Activated T-cell treated with anti-CD3 and anti-CD28 coated beads, Interleukin-2, amount 50 U/mL, for 4 hours (primary cell): ENCODE measurements around the gene OCA2. TPM values are rescaled to one million over a fixed set of nuclear protein-coding genes. Genes with fewer than 3 reads are reported as not detected.
A peak's percentile ranks its signal among the peaks of the same experiment; 100 is the strongest.
"Not testable (repeated sequence)": the region's sequence is repeated elsewhere in the genome, so short reads cannot be mapped to it uniquely, and the experiment has no call there.

Experiments used
- ATAC-seq, 2 donors: fragments of 200-7000 bp; cut with Tn5 transposase; one replicate each; pipeline ENCODE4 v1.10.0; 2021
- DNase-seq: peaks from one replicate; pipeline ENCODE4 v3.0.0-alpha.2; 2020
- H3K27me3 Mint-ChIP-seq: one replicate; pipeline ENCODE4 v1.8.0; 2021; ENCODE audit warnings: low read depth, mixed read lengths
- H3K36me3 Mint-ChIP-seq: one replicate; pipeline ENCODE4 v1.8.0; 2022; ENCODE audit warnings: mixed read lengths; ENCODE audit not compliant: insufficient read depth
- H3K4me1 Mint-ChIP-seq: one replicate; pipeline ENCODE4 v1.8.0; 2021; ENCODE audit warnings: low read depth, mixed read lengths
- H3K4me3 Mint-ChIP-seq: one replicate; pipeline ENCODE4 v1.8.0; 2021; ENCODE audit warnings: mild to moderate bottlenecking, moderate library complexity, mixed read lengths
- H3K9me3 Mint-ChIP-seq: one replicate; pipeline ENCODE4 v1.8.0; 2021; ENCODE audit warnings: mixed read lengths
- total RNA-seq, 3 donors: library from RNA; stranded (reverse); gene quantifications; one replicate each; pipeline ENCODE4 v1.2.1, GENCODE V29; 2021

Gene OCA2
- total RNA-seq, 3 donors from 2014 or later = not detected

DNA sequence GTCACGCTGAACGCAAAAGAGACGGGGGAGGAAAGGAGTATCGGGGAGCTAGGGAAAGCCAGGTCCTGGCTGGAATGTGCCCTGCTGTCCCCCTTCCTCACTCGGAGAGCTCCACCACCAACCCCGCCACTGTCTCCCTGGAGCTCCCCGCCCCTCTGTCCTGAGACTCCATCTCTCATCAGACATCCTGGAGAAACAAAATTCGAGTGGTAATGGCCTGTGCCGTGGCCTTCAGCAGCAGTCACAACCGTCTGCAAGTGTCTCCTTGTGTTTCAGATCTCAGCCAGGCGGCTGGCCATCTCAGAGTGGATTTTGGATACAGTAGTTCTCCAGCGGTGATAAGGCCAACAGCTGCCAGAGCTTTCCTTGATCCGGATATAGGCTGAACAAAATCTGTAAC, 76.9 kb downstream of the OCA2 start:
- Mint-ChIP-seq H3K9me3 (no peaks in the 10 kb centered on the region), H3K27me3 (no peaks in the 10 kb centered on the region), H3K36me3 (no peaks in the 10 kb centered on the region), H3K4me3 (no peak overlapping the region), H3K4me1 (no peaks in the 10 kb centered on the region)
- DNase-seq (no peak), ATAC-seq (no peak)

DNA sequence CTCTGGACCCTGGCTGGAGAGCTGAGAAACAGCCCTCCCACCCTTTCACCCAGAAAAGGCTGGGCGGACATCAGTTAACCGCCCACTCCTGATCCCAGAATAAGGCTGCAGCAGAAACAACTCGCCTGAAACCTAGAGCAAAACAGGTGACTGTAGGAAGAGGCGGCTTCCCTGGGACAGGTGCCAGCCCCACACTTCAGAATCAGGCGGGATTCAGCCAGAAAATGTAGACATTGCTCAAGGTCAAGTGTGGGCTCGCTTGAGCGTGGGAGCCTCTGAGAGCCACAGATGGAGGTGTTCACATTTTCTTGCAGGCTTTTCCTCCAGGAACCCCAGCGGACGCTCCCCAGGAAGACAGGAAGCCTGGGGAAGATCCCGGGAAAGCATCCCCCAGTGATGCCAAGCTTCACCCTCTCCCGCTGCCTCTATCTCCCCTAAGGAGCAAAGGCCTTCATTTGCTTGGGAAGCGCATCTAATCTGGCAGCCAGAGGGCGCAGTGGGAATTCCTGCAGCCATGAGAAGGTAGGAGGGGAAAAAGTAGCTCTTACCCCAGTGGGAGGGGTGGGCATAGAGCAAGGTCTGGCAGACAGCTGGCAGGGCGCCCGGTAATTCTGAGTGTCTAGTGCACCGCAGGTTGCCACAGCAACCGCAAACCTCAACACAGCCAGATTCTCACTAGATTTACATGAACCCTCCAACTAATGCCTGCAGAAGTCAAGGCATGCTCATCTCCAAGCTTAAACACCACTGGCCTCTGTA, 77.7 kb downstream of the OCA2 start:
- H3K4me3 Mint-ChIP-seq = no peak overlapping the region
- H3K4me1 Mint-ChIP-seq = no peaks in the 10 kb centered on the region
- peak in 1 of 2 donors; percentile 32 for ATAC-seq
- H3K9me3 Mint-ChIP-seq = no peaks in the 10 kb centered on the region
- no peak for DNase-seq
- no peaks in the 10 kb centered on the region for H3K27me3 Mint-ChIP-seq
- no peaks in the 10 kb centered on the region for H3K36me3 Mint-ChIP-seq

GRCh38 chr15:28020644-28021043, 78.5 kb downstream of the OCA2 start:
- Mint-ChIP-seq H3K27me3 (no peaks in the 10 kb centered on the region), H3K36me3 (no peaks in the 10 kb centered on the region), H3K9me3 (no peaks in the 10 kb centered on the region), H3K4me3 (no peak overlapping the region), H3K4me1 (no peaks in the 10 kb centered on the region)
- DNase-seq = no peak
- no peak for ATAC-seq

DNA sequence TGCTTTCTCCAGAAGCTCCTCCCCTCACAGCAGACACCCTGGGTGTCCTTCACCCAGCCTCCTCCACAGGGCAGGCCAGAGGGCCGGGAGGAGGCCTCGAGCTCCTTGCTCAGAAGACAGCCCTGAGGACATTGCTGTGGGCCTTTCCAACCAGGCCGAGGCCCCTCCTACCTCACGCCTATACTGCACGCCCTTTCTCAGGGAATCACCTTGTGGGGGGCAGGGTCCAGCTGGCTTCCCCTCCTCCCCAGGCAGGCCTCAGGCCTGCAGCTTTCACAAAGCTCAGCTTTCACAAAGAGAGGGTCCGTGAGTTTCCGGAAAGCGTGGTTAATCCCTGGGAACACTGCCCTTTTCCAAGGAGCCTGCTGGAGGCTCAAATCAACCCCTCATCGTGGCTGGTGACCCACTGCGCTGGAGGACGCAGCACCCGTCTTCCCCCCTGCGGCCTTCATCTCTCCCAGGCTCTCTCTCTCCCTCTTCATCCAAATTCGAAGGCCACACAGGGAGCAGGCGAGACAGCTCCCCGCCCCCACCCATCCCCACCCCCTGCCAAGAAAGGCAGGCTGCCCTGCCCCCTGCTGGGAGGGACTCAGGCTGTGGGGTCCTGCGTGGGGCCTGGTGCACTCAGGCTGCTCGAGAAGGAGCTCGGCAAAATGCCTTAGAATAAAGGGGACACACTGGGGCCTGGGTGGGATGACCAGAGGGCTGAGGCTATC, 79.4 kb downstream of the OCA2 start:
- no peak for ATAC-seq
- no peaks in the 10 kb centered on the region for H3K9me3 Mint-ChIP-seq

DNA sequence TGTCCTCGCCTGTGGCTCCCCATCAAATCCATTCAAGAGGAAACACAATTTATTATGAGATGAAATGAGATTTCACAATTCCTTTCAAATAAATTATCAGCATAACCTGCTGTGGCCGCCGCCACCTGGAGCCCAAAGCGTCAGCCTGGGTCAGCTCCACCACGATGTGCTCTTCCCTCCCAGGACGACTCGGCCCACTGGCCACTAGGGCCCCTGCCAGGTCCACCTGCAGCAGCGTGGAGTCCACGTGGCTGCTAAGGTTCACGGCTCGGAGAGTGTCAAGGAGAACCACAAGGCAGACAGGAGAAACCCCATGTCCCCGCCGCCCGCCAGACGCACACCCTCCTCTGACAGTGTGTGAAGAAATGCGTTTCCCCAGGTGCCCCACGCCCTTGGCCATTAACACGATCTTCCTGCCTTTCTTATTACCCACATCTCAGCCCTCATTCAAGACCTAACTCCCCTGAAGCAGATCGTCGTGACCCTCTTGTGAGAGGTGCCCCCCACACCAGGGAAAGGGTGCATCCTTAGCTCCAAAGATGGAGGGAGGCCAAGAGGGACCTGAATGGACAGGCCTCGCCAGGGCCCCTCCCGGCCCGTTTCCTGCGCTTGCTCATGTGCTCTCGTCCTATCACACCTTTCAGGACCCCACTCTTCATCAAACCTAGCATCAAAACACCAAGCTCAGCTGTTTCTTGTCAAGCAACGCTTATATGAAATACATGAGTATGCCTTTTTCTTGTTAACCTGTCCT, 80.6 kb downstream of the OCA2 start:
- H3K36me3 Mint-ChIP-seq = no peaks in the 10 kb centered on the region
- H3K4me3 Mint-ChIP-seq = no peak overlapping the region
- no peak for ATAC-seq
- no peaks in the 10 kb centered on the region for H3K9me3 Mint-ChIP-seq
- no peaks in the 10 kb centered on the region for H3K27me3 Mint-ChIP-seq
- H3K4me1 Mint-ChIP-seq = no peaks in the 10 kb centered on the region
- DNase-seq = no peak

More for the DNA sequence above, 79.4 kb downstream of the OCA2 start:
- no peaks in the 10 kb centered on the region for H3K4me1 Mint-ChIP-seq
- no peaks in the 10 kb centered on the region for H3K36me3 Mint-ChIP-seq
- DNase-seq = no peak
- no peaks in the 10 kb centered on the region for H3K27me3 Mint-ChIP-seq
- H3K4me3 Mint-ChIP-seq = no peak overlapping the region

- Mint-ChIP-seq H3K36me3 (no peaks in the 10 kb centered on the region), H3K27me3 (no peaks in the 10 kb centered on the region), H3K4me1 (no peaks in the 10 kb centered on the region), H3K9me3 (no peaks in the 10 kb centered on the region), H3K4me3 (no peak overlapping the region)
- no peak for DNase-seq
- no peak for ATAC-seq
These were observed 81.6 kb downstream of the OCA2 start for GRCh38 chr15:28017423-28017924.

DNA sequence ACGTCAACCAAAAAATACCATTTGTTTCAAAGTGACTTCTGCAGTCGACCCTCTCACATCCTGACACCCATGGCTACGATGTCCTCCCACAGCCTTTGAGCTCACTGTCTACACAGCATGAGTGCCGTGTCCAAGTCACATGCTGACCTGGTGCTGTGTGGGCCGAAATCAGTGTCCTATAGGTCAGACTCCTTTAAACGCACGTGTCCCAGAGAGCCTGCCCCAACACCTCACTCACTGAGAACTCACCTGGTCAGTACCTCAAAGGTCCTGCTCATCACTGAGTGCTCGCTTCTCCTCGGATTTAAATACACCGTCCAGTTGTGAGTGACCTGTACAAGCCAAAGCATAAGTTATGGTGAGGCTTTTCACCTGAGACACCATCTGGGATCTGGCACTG, 83.3 kb downstream of the OCA2 start:
- DNase-seq = no peak
- Mint-ChIP-seq H3K9me3 (no peaks in the 10 kb centered on the region), H3K4me3 (no peak overlapping the region), H3K27me3 (no peaks in the 10 kb centered on the region), H3K4me1 (no peaks in the 10 kb centered on the region), H3K36me3 (no peaks in the 10 kb centered on the region)
- no peak for ATAC-seq

GRCh38 chr15:28014623-28015200, 84.4 kb downstream of the OCA2 start:
- DNase-seq (no peak), ATAC-seq (no peak)
- Mint-ChIP-seq H3K4me1 (no peaks in the 10 kb centered on the region), H3K27me3 (no peaks in the 10 kb centered on the region), H3K4me3 (no peak overlapping the region), H3K36me3 (no peaks in the 10 kb centered on the region), H3K9me3 (no peaks in the 10 kb centered on the region)

DNA sequence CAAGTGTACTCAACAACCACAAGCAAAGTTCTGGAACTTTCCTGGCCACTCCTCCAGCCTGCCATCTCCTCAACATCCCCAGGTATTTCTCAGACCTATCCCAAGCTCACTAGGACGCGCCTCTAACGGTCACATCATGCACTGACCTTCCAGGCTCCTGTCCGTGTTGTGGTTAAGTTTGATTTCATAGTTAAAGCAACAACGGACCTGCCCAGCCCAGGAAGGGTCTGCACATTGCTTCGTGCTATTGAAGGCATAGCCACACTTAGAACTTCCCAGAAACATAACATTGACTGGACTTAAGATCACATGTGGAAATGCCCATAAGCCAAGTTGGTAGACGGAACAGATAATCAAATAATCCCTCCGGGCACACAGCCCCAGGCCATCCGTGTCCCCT, 85.1 kb downstream of the OCA2 start:
- H3K36me3 Mint-ChIP-seq = no peaks in the 10 kb centered on the region
- ATAC-seq = no peak

GRCh38 chr15:28013480-28013879, 85.6 kb downstream of the OCA2 start:
- DNase-seq = no peak
- ATAC-seq = no peak
- no peaks in the 10 kb centered on the region for H3K36me3 Mint-ChIP-seq
- H3K9me3 Mint-ChIP-seq = peaks cover under 1% of the 10 kb centered on the region
- H3K4me3 Mint-ChIP-seq = no peak overlapping the region
- no peaks in the 10 kb centered on the region for H3K4me1 Mint-ChIP-seq
- no peaks in the 10 kb centered on the region for H3K27me3 Mint-ChIP-seq

More for the DNA sequence above, 85.1 kb downstream of the OCA2 start:
- H3K4me1 Mint-ChIP-seq = no peaks in the 10 kb centered on the region
- H3K9me3 Mint-ChIP-seq = no peaks in the 10 kb centered on the region
- DNase-seq = no peak
- H3K4me3 Mint-ChIP-seq = no peak overlapping the region
- no peaks in the 10 kb centered on the region for H3K27me3 Mint-ChIP-seq

- ATAC-seq = no peak
- H3K9me3 Mint-ChIP-seq = peaks cover 7% of the 10 kb centered on the region
- no peak overlapping the region for H3K4me3 Mint-ChIP-seq
- no peaks in the 10 kb centered on the region for H3K4me1 Mint-ChIP-seq
- H3K36me3 Mint-ChIP-seq = no peaks in the 10 kb centered on the region
- no peak for DNase-seq
- no peaks in the 10 kb centered on the region for H3K27me3 Mint-ChIP-seq
These were observed 86.9 kb downstream of the OCA2 start for GRCh38 chr15:28012231-28012630.

DNA sequence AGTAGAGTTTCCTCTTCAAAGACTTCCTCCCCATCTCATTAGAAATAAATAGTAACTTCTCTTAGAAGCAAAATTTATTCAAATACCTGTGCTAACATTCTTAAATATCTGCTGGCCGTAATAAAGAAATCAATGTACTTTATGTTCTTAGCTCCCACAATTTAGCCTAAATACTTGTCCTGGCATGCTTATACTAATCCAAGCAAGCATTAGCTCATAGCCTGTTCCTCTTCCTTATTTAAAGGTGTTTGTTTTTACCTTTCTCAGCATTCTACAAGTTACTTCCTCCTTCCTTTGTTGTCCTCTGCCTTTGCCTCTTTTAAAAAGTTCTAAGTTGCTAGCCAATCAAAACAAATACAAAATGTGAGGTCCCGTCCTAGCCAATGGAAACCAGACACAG, 90.9 kb downstream of the OCA2 start:
- not testable (repeated sequence) for H3K4me1 Mint-ChIP-seq, ATAC-seq, H3K4me3 Mint-ChIP-seq, H3K27me3 Mint-ChIP-seq, H3K9me3 Mint-ChIP-seq, DNase-seq, H3K36me3 Mint-ChIP-seq

DNA sequence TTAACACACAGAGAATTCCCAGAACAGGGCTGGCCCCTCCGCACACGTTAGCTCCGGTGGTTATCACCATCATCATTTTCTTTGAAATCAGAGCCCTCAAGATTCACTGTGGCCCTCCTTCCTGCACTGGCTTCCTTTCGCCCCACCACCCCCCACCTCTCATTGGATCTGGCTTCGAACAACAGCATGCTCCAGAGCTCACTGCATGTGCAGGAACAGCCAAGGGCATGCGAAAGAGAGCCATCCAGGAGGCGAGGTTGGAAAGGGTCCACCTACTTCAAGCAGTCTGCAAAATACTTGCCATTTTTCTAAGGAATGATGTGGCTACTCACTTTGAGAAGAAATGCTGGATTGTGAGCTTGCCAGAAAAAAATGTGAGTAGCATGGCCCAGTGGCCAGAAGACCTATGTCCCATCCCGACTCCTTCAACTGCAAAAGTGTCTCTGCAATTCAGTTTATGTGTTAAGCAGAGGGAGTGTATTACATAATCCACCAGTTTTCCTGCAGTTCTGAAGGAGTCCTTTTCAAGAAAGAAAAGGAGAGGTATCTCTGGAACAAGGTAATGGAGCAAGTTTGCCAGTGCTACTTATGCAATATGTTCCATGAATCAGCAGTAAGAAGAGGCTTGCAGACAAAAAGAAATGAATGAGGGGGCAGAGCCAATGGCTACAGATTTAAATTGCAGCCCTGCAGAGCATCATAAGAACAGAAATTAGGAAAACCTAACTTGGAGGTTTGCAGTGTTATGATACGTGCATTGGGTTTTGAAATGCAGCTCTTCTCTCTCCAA, 92.8 kb downstream of the OCA2 start:
- ATAC-seq = no peak
- Mint-ChIP-seq H3K4me3 (no peak overlapping the region), H3K9me3 (peaks cover 7% of the 10 kb centered on the region), H3K27me3 (peaks cover 2% of the 10 kb centered on the region), H3K4me1 (no peaks in the 10 kb centered on the region), H3K36me3 (no peaks in the 10 kb centered on the region)
- no peak for DNase-seq
